Gastroesophageal sphincter (tissue), 4 donors: Measurements from ENCODE around the gene MRPL9. TPM values are rescaled to one million over a fixed set of nuclear protein-coding genes. Genes with fewer than 3 reads are reported as not detected.

Experiments used
- ATAC-seq: fragments of 150-250 bp; one replicate; pipeline ENCODE4 v1.9.1; 2016; ENCODE audit warnings: mild to moderate bottlenecking, moderate library complexity
- H3K27ac ChIP-seq, 4 donors: fragments of 200-600 bp; sonication (generic) in 3 of 4; 1 replicate in 3 of 4; 2 replicates in 1 of 4; pipeline ENCODE4 v1.5.1; 2016 to 2019
- H3K27me3 ChIP-seq: fragments of 200-600 bp; sonication (generic); one replicate; pipeline ENCODE4 v1.5.1; 2019
- H3K36me3 ChIP-seq, 2 donors: fragments of 200-600 bp; sonication (generic); one replicate each; pipeline ENCODE4 v1.5.1; 2019; ENCODE audit warnings: control low read depth in 1 of 2
- H3K4me1 ChIP-seq, 3 donors: fragments of 200-600 bp; sonication (generic); 1 replicate in 2 of 3; 2 replicates in 1 of 3; pipeline ENCODE4 v1.5.1; 2016 to 2019; ENCODE audit warnings: control low read depth in 2 of 3
- H3K4me3 ChIP-seq, 2 donors: fragments of 200-600 bp; sonication (generic); one replicate each; pipeline ENCODE4 v1.5.1; 2019; ENCODE audit warnings: mild to moderate bottlenecking in 1 of 2, moderate library complexity in 1 of 2
- H3K9me3 ChIP-seq, 3 donors: fragments of 200-600 bp; sonication (generic); one replicate each; pipeline ENCODE4 v1.5.1; 2017 to 2019; ENCODE audit warnings: control low read depth in 2 of 3
- CTCF ChIP-seq, 4 experiments: fragments of 200-600 bp in 2 of 4; fragments of 450-650 bp in 2 of 4; sonication (generic) in 1 of 4; IDR thresholded peaks; one replicate each; pipeline ENCODE4 v1.5.1; 2017 to 2019; ENCODE audit warnings: antibody characterized with exemption in 4 of 4, mild to moderate bottlenecking in 2 of 4, moderate library complexity in 2 of 4
- EP300 ChIP-seq: sonication (generic); formaldehyde crosslinking; IDR thresholded peaks from one replicate; pipeline ENCODE4 v1.6.1; 2017; ENCODE audit warnings: antibody characterized with exemption, mild to moderate bottlenecking
- POLR2A ChIP-seq, 2 donors: fragments of 450-650 bp; IDR thresholded peaks; one replicate each; pipeline ENCODE4 v1.6.1; 2017; ENCODE audit warnings: antibody characterized with exemption in 2 of 2, mild to moderate bottlenecking in 2 of 2, moderate library complexity in 1 of 2
- POLR2AphosphoS5 ChIP-seq: sonication (generic); formaldehyde crosslinking; IDR thresholded peaks from one replicate; pipeline ENCODE4 v1.6.1; 2017; ENCODE audit warnings: antibody characterized with exemption
- WGBS, 2 donors: methylation state at CpG; one replicate each; pipeline ENCODE4 v1.1.5; 2018; ENCODE audit warnings: low coverage in 1 of 2; 5-methylcytosine and 5-hydroxymethylcytosine counted together
- total RNA-seq, 4 donors: library from RNA; depleted of rRNA; stranded (reverse); fragments of >200 nt; gene quantifications; one replicate each; pipeline ENCODE4 v1.1.0, GENCODE V29; 2016

Gene MRPL9
- total RNA-seq, 4 donors from 2014 or later: 49.7 to 60.7 (median 55.5) TPM

- peaks cover 25% of the 10 kb centered on the region for H3K27me3 ChIP-seq
- no peak overlapping the region for H3K4me3 ChIP-seq
- H3K4me1 ChIP-seq: no peaks in the 10 kb centered on the region
- WGBS, 2 donors: no CpG with 5 or more reads among the region's 1 CpG
- no peaks in the 10 kb centered on the region for H3K9me3 ChIP-seq
- no peaks in the 10 kb centered on the region for H3K36me3 ChIP-seq
- no peak overlapping the region for H3K27ac ChIP-seq
- TF ChIP-seq POLR2AphosphoS5 (no peak), EP300 (no peak)
- ATAC-seq: no peak
These were observed 44.5 kb upstream of the MRPL9 start for GRCh38 chr1:151807766-151808165.

- Histone ChIP-seq H3K27me3 (peaks cover 32% of the 10 kb centered on the region), H3K4me3 (no peak overlapping the region), H3K4me1 (no peaks in the 10 kb centered on the region), H3K9me3 (no peaks in the 10 kb centered on the region), H3K27ac (no peak overlapping the region), H3K36me3 (no peaks in the 10 kb centered on the region)
- ATAC-seq: no peak
- WGBS, 2 donors: no CpG with 5 or more reads among the region's 5 CpGs
- no peak for TF ChIP-seq CTCF (IDR thresholded peaks at IDR 0.05)
- TF ChIP-seq EP300: no peak
- no peak for TF ChIP-seq POLR2AphosphoS5
- no peak for TF ChIP-seq POLR2A (IDR thresholded peaks at IDR 0.05)
These were observed 43.8 kb upstream of the MRPL9 start for GRCh38 chr1:151807131-151807530.

DNA sequence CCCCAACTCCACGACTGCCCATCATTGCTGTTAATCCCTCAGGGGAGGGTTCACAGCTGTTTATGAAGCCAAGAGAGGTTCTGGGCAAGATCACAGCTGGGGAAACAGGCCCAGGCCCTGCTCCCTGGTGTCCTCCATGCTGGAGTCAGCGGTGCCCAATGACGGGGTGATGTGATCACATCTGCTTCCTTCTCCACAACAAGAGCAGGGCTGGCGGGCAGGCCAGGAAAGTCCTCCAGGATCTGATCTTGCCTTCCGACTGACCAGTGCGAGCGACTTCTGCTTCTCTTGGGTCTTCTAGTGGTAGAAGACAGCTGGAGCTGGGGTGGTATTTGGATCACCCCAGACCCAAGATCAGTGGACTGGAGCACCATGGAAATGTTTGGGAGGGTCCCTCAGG lies 42.9 kb upstream of the MRPL9 start:
- Histone ChIP-seq H3K27ac (no peak overlapping the region), H3K36me3 (no peaks in the 10 kb centered on the region), H3K4me3 (no peak overlapping the region), H3K9me3 (no peaks in the 10 kb centered on the region), H3K4me1 (no peaks in the 10 kb centered on the region), H3K27me3 (peaks cover 41% of the 10 kb centered on the region)
- ATAC-seq: no peak
- TF ChIP-seq POLR2AphosphoS5: no peak
- no peak for TF ChIP-seq POLR2A (IDR thresholded peaks at IDR 0.05)
- TF ChIP-seq CTCF (IDR thresholded peaks at IDR 0.05): no peak
- TF ChIP-seq EP300: no peak
- 40 to 90% methylated on average over 1 to 2 of the region's 7 CpGs for WGBS, 2 donors

- Histone ChIP-seq H3K9me3 (no peaks in the 10 kb centered on the region), H3K4me1 (no peaks in the 10 kb centered on the region), H3K27ac (no peak within 1 kb of the TSS), H3K36me3 (no peaks in the 10 kb centered on the region), H3K4me3 (no peak within 1 kb of the TSS), H3K27me3 (peaks cover 50% of the 10 kb centered on the region)
- no peak for ATAC-seq
- TF ChIP-seq EP300 (no peak), POLR2AphosphoS5 (no peak)
- WGBS, 2 donors: 35 to 60% methylated on average over 3 to 8 of the region's 12 CpGs
These were observed 41.9 kb upstream of the MRPL9 start, which contains the start of gene LINGO4 for GRCh38 chr1:151805066-151805820. Gene LINGO4 (minus strand): TSS chr1:151805419. CDS start chr1:151802704, 2,715 bp downstream.

- WGBS, 2 donors: 94 to 97% methylated on average over 3 of the region's 3 CpGs
- Histone ChIP-seq H3K4me3 (no peak overlapping the region), H3K9me3 (no peaks in the 10 kb centered on the region), H3K4me1 (no peaks in the 10 kb centered on the region), H3K27me3 (peaks cover 59% of the 10 kb centered on the region), H3K36me3 (no peaks in the 10 kb centered on the region), H3K27ac (no peak overlapping the region)
- no peak for ATAC-seq
- TF ChIP-seq CTCF (IDR thresholded peaks at IDR 0.05) (no peak), EP300 (no peak)
These were observed 40.6 kb upstream of the MRPL9 start for GRCh38 chr1:151803915-151804314.

- no peak for TF ChIP-seq EP300
- no peak for TF ChIP-seq POLR2AphosphoS5
- TF ChIP-seq CTCF (IDR thresholded peaks at IDR 0.05): no peak
- no peak for TF ChIP-seq POLR2A (IDR thresholded peaks at IDR 0.05)
- ATAC-seq: no peak
- no peaks in the 10 kb centered on the region for H3K36me3 ChIP-seq
- no peak overlapping the region for H3K27ac ChIP-seq
- no peaks in the 10 kb centered on the region for H3K9me3 ChIP-seq
- no peaks in the 10 kb centered on the region for H3K4me1 ChIP-seq
- H3K27me3 ChIP-seq: peaks cover 59% of the 10 kb centered on the region
- H3K4me3 ChIP-seq: no peak overlapping the region
These were observed 39.9 kb upstream of the MRPL9 start for GRCh38 chr1:151803164-151803563.
